PC-3 (cell line): ENCODE results near the gene FLG2. TPM values are rescaled to one million over a fixed set of nuclear protein-coding genes. Genes with fewer than 3 reads are reported as not detected.

Source experiments
- ATAC-seq: fragments of 200-7000 bp; cut with Tn5 transposase; 2 replicates; pipeline ENCODE4 v1.9.1; 2020; ENCODE audit warnings: mild to moderate bottlenecking, moderate library complexity
- BruUV-seq: library from RNA; stranded (reverse); fragments of 400-500 nt; replicated peaks from 2 replicates; lab custom pipeline; 2021; lab: Mats Ljungman, UMichigan
- CTCF ChIA-PET: fragments of 300-600 bp; sonication (Branson Sonifier 250); formaldehyde crosslinking; loops from one replicate; lab custom pipeline; 2022; ENCODE audit warnings: antibody characterized with exemption; lab: Charles Lee
- POLR2A ChIA-PET: fragments of 300-600 bp; sonication (Branson Sonifier 250); formaldehyde crosslinking; loops from one replicate; lab custom pipeline; 2022; ENCODE audit warnings: antibody characterized with exemption; ENCODE audit not compliant: unreplicated experiment; lab: Charles Lee
- DNase-seq: peaks from one replicate; pipeline ENCODE4 v3.0.0-alpha.2; 2015
- H2AFZ ChIP-seq: fragments of 300-600 bp; sonication (generic); 2 replicates; pipeline ENCODE4 v1.6.0; 2016; ENCODE audit warnings: antibody characterized with exemption, low read length
- H3F3A ChIP-seq: fragments of 300-600 bp; sonication (generic); one replicate; pipeline ENCODE4 v1.6.0; 2017; ENCODE audit warnings: antibody characterized with exemption, low read length, control low read depth, mild to moderate bottlenecking; ENCODE audit not compliant: unreplicated experiment
- H3K27ac ChIP-seq: fragments of 300-600 bp; sonication (generic); 2 replicates; pipeline ENCODE4 v1.5.1; 2016; ENCODE audit warnings: mild to moderate bottlenecking, low read length
- H3K27me3 ChIP-seq: fragments of 300-600 bp; sonication (generic); 2 replicates; pipeline ENCODE4 v1.6.1; 2016; ENCODE audit warnings: low read length, mixed read lengths
- H3K36me3 ChIP-seq: fragments of 300-600 bp; sonication (generic); 2 replicates; pipeline ENCODE4 v1.6.1; 2016; ENCODE audit warnings: low read depth, mixed run types, low read length, mixed read lengths
- H3K4me1 ChIP-seq: fragments of 300-600 bp; sonication (generic); 2 replicates; pipeline ENCODE4 v1.5.1; 2016; ENCODE audit warnings: low read length; ENCODE audit not compliant: insufficient read depth
- H3K4me2 ChIP-seq: fragments of 300-600 bp; sonication (generic); 2 replicates; pipeline ENCODE4 v1.6.0; 2016; ENCODE audit warnings: low read length
- H3K4me3 ChIP-seq: fragments of 300-600 bp; sonication (generic); 2 replicates; pipeline ENCODE4 v1.5.1; 2016; ENCODE audit warnings: mild to moderate bottlenecking, low read length, mixed read lengths
- H3K79me2 ChIP-seq: fragments of 300-600 bp; sonication (generic); 2 replicates; pipeline ENCODE4 v1.6.1; 2017; ENCODE audit warnings: low read length, mixed read lengths
- H3K9ac ChIP-seq: fragments of 300-600 bp; sonication (generic); 2 replicates; pipeline ENCODE4 v1.6.0; 2016; ENCODE audit warnings: mild to moderate bottlenecking, low read length
- H3K9me2 ChIP-seq: fragments of 300-600 bp; sonication (generic); replicated peaks from 2 replicates; pipeline ENCODE4 v1.6.1; 2016; ENCODE audit warnings: mixed run types, low read length, mixed read lengths
- H3K9me3 ChIP-seq: fragments of 300-600 bp; sonication (generic); 2 replicates; pipeline ENCODE4 v1.6.1; 2016; ENCODE audit warnings: low read length, mixed read lengths
- H4K20me1 ChIP-seq: fragments of 300-600 bp; sonication (generic); 2 replicates; pipeline ENCODE4 v1.6.1; 2016; ENCODE audit warnings: low read length, mixed read lengths
- CTCF ChIP-seq: fragments of 300-600 bp; sonication (generic); conservative IDR thresholded peaks from 2 replicates; pipeline ENCODE4 v1.5.1; 2017; ENCODE audit warnings: antibody characterized with exemption, low read depth, mild to moderate bottlenecking, low read length
- EZH2 ChIP-seq: fragments of 300-600 bp; sonication (generic); IDR thresholded peaks from one replicate; pipeline ENCODE4 v1.6.1; 2017; ENCODE audit warnings: antibody characterized with exemption, mild to moderate bottlenecking, low read length; ENCODE audit not compliant: unreplicated experiment
- EZH2phosphoT487 ChIP-seq: fragments of 300-600 bp; sonication (generic); IDR thresholded peaks from 2 replicates; pipeline ENCODE4 v1.6.1; 2018; ENCODE audit warnings: mild to moderate bottlenecking, antibody characterized with exemption, low read length, borderline replicate concordance
- intact Hi-C: fragments of 100-400 bp; cut with micrococcal nuclease; formaldehyde crosslinking; loops from 2 replicates; pipeline ENCODE4 v1.9.0; 2023
- total RNA-seq: library from RNA; depleted of rRNA; stranded (reverse); fragments of >200 nt; gene quantifications from 2 replicates; pipeline ENCODE4 v1.2.3, GENCODE V29; 2014

FLG2 gene
- total RNA-seq, 1 experiment from 2014 or later = not detected

- intact Hi-C loops = no loop called here
- ChIA-PET POLR2A (no interaction called here), CTCF (no interaction called here)
- Histone ChIP-seq H3K4me3 (no peak overlapping the region), H3K27ac (no peak overlapping the region), H3K36me3 (no peaks in the 10 kb centered on the region), H4K20me1 (no peaks in the 10 kb centered on the region), H3K79me2 (no peaks in the 10 kb centered on the region), H2AFZ (no peak overlapping the region), H3K27me3 (peaks cover 11% of the 10 kb centered on the region; the same call in 1 of the 2 replicates), H3F3A (no peaks in the 10 kb centered on the region), H3K4me2 (no peak overlapping the region), H3K9me2 (no peaks in the 10 kb centered on the region), H3K4me1 (no peaks in the 10 kb centered on the region), H3K9ac (no peak overlapping the region), H3K9me3 (no peaks in the 10 kb centered on the region)
- BruUV-seq = no TSS peak
- ATAC-seq (no peak), DNase-seq (peak; percentile 27)
- TF ChIP-seq EZH2 (no peak), CTCF (peak; percentile 51)
These were observed 37.7 kb upstream of the FLG2 start for GRCh38 chr1:152397474-152397873.

- H3K27ac ChIP-seq = no peak overlapping the region
- no peaks in the 10 kb centered on the region for H3K9me2 ChIP-seq
- intact Hi-C loops = no loop called here
- no peaks in the 10 kb centered on the region for H4K20me1 ChIP-seq
- no peaks in the 10 kb centered on the region for H3K36me3 ChIP-seq
- DNase-seq (no peak), ATAC-seq (no peak)
- no peak overlapping the region for H3K9ac ChIP-seq
- ChIA-PET CTCF (no interaction called here), POLR2A (no interaction called here)
- no peak overlapping the region for H2AFZ ChIP-seq
- TF ChIP-seq EZH2phosphoT487 (no peak), CTCF (no peak), EZH2 (no peak)
- H3K27me3 ChIP-seq = peaks cover 18% of the 10 kb centered on the region
- no peak overlapping the region for H3K4me3 ChIP-seq
- no peaks in the 10 kb centered on the region for H3F3A ChIP-seq
- H3K79me2 ChIP-seq = no peaks in the 10 kb centered on the region
- no peak overlapping the region for H3K4me2 ChIP-seq
- H3K9me3 ChIP-seq = no peaks in the 10 kb centered on the region
- BruUV-seq = no TSS peak
- H3K4me1 ChIP-seq = no peaks in the 10 kb centered on the region
These were observed 34.3 kb upstream of the FLG2 start for GRCh38 chr1:152394151-152394550.

- POLR2A ChIA-PET = no interaction called here
These were observed 33.1 kb upstream of the FLG2 start for GRCh38 chr1:152392909-152393308.

More at GRCh38 chr1:152392909-152393308, 33.1 kb upstream of the FLG2 start:
- Histone ChIP-seq H3K27ac (no peak overlapping the region), H3F3A (no peaks in the 10 kb centered on the region), H2AFZ (no peak overlapping the region), H3K9me2 (no peaks in the 10 kb centered on the region), H3K4me1 (no peaks in the 10 kb centered on the region), H4K20me1 (no peaks in the 10 kb centered on the region), H3K36me3 (no peaks in the 10 kb centered on the region), H3K9me3 (no peaks in the 10 kb centered on the region), H3K4me3 (no peak overlapping the region), H3K9ac (no peak overlapping the region), H3K4me2 (no peak overlapping the region), H3K27me3 (peaks cover 30% of the 10 kb centered on the region), H3K79me2 (no peaks in the 10 kb centered on the region)
- BruUV-seq = no TSS peak
- peak; percentile 41 for DNase-seq
- TF ChIP-seq CTCF (no peak), EZH2 (no peak), EZH2phosphoT487 (no peak)
- no peak; the same call in 1 of the 2 replicates for ATAC-seq
- intact Hi-C loops = no loop called here
- CTCF ChIA-PET = interaction anchor here (1.4 kb wide), 1 partner anchor 66 kb away, joined by 3 read pairs; no protein-coding TSS in a partner anchor
